Measurements from ENCODE around the gene MAX. TPM values are rescaled to one million over a fixed set of nuclear protein-coding genes. Genes with fewer than 3 reads are reported as not detected.
"Not testable (repeated sequence)": the region's sequence is repeated elsewhere in the genome, so short reads cannot be mapped to it uniquely, and the experiment has no call there.

MAX gene
- total RNA-seq, 1 experiment from 2014 or later: 68.9 TPM

- Histone ChIP-seq H3K9ac (ENCODE audit: low read length) (no peak overlapping the region), H3K9me2 (replicated peaks; ENCODE audit: low read length) (no peaks in the 10 kb centered on the region), H3K36me3 (ENCODE audit: low read depth, low read length) (peaks cover 50% of the 10 kb centered on the region), H2AFZ (ENCODE audit: low read length) (no peak overlapping the region), H4K20me1 (ENCODE audit: low read length) (0 out of 2 replicates have a peak, but pooled peaks cover 5% of the 10 kb centered on the region), H3K4me2 (ENCODE audit: low read length) (no peak overlapping the region), H3K9me3 (ENCODE audit: low read length) (no peaks in the 10 kb centered on the region), H3K79me2 (ENCODE audit: low read length) (peaks cover 71% of the 10 kb centered on the region), H3K27me3 (ENCODE audit: low read length) (no peaks in the 10 kb centered on the region), H3K27ac (ENCODE audit: low read length) (no peak overlapping the region), H3K4me1 (ENCODE audit: insufficient read depth, low read length) (peaks cover 16% of the 10 kb centered on the region), H3F3A (ENCODE audit: low read length, unreplicated experiment) (no peaks in the 10 kb centered on the region), H3K4me3 (ENCODE audit: low read length) (no peak overlapping the region)
- ATAC-seq: no peak
- intact Hi-C loops (cut with micrococcal nuclease): no loop called here
- POLR2A ChIA-PET (ENCODE audit: unreplicated experiment): no interaction called here
- no peak for DNase-seq
- CTCF ChIA-PET: no interaction called here
- no TSS peak for BruUV-seq (replicated peaks)
- TF ChIP-seq EZH2phosphoT487 (IDR thresholded peaks at IDR 0.05; ENCODE audit: borderline replicate concordance, low read length) (no peak), EZH2 (IDR thresholded peaks at IDR 0.05; ENCODE audit: low read length, unreplicated experiment) (no peak), CTCF (conservative IDR thresholded peaks at IDR 0.05; ENCODE audit: low read depth, low read length) (no peak)
These were observed 5.8 kb downstream of the MAX start for GRCh38 chr14:65096323-65097089.

- TF ChIP-seq EZH2 (IDR thresholded peaks at IDR 0.05; ENCODE audit: low read length, unreplicated experiment): no peak
- no peak for TF ChIP-seq CTCF (conservative IDR thresholded peaks at IDR 0.05; ENCODE audit: low read depth, low read length)
- TF ChIP-seq EZH2phosphoT487 (IDR thresholded peaks at IDR 0.05; ENCODE audit: borderline replicate concordance, low read length): no peak
- H4K20me1 ChIP-seq (ENCODE audit: low read length): 0 out of 2 replicates have a peak, but pooled peaks cover 5% of the 10 kb centered on the region
- no peak overlapping the region for H3K27ac ChIP-seq (ENCODE audit: low read length)
- POLR2A ChIA-PET (ENCODE audit: unreplicated experiment): no interaction called here
- H3K27me3 ChIP-seq (ENCODE audit: low read length): no peaks in the 10 kb centered on the region
- H3K4me1 ChIP-seq (ENCODE audit: insufficient read depth, low read length): peaks cover 11% of the 10 kb centered on the region
- DNase-seq (no peak), ATAC-seq (peak; percentile 66)
- H3K36me3 ChIP-seq (ENCODE audit: low read depth, low read length): peaks cover 58% of the 10 kb centered on the region
- no peaks in the 10 kb centered on the region for H3K9me3 ChIP-seq (ENCODE audit: low read length)
- BruUV-seq (replicated peaks): no TSS peak
- peaks cover 63% of the 10 kb centered on the region for H3K79me2 ChIP-seq (ENCODE audit: low read length)
- no peaks in the 10 kb centered on the region for H3F3A ChIP-seq (ENCODE audit: low read length, unreplicated experiment)
- H3K4me2 ChIP-seq (ENCODE audit: low read length): no peak overlapping the region
- H3K9ac ChIP-seq (ENCODE audit: low read length): no peak overlapping the region
- H2AFZ ChIP-seq (ENCODE audit: low read length): no peak overlapping the region
- H3K4me3 ChIP-seq (ENCODE audit: low read length): no peak overlapping the region
- CTCF ChIA-PET: no interaction called here
- intact Hi-C loops (cut with micrococcal nuclease): no loop called here
- no peaks in the 10 kb centered on the region for H3K9me2 ChIP-seq (replicated peaks; ENCODE audit: low read length)
These were observed 6.6 kb downstream of the MAX start for GRCh38 chr14:65095633-65096205.

GRCh38 chr14:65092349-65092748, 10.0 kb downstream of the MAX start:
- H3K9me2 ChIP-seq (replicated peaks; ENCODE audit: low read length): no peaks in the 10 kb centered on the region
- H3K36me3 ChIP-seq (ENCODE audit: low read depth, low read length): peaks cover 77% of the 10 kb centered on the region
- H3K27ac ChIP-seq (ENCODE audit: low read length): no peak overlapping the region
- TF ChIP-seq EZH2 (IDR thresholded peaks at IDR 0.05; ENCODE audit: low read length, unreplicated experiment): no peak
- TF ChIP-seq EZH2phosphoT487 (IDR thresholded peaks at IDR 0.05; ENCODE audit: borderline replicate concordance, low read length): no peak
- no peak for TF ChIP-seq CTCF (conservative IDR thresholded peaks at IDR 0.05; ENCODE audit: low read depth, low read length)
- no peak overlapping the region for H2AFZ ChIP-seq (ENCODE audit: low read length)
- H3K27me3 ChIP-seq (ENCODE audit: low read length): no peaks in the 10 kb centered on the region
- H3K4me2 ChIP-seq (ENCODE audit: low read length): no peak overlapping the region
- H4K20me1 ChIP-seq (ENCODE audit: low read length): no peaks in the 10 kb centered on the region
- intact Hi-C loops (cut with micrococcal nuclease): no loop called here
- H3K79me2 ChIP-seq (ENCODE audit: low read length): peaks cover 33% of the 10 kb centered on the region
- ChIA-PET POLR2A (ENCODE audit: unreplicated experiment) (no interaction called here), CTCF (no interaction called here)
- no TSS peak for BruUV-seq (replicated peaks)
- DNase-seq (peak; percentile 21), ATAC-seq (no peak; the same call in 1 of the 2 replicates)
- no peaks in the 10 kb centered on the region for H3K4me1 ChIP-seq (ENCODE audit: insufficient read depth, low read length)
- H3K4me3 ChIP-seq (ENCODE audit: low read length): no peak overlapping the region
- no peak overlapping the region for H3K9ac ChIP-seq (ENCODE audit: low read length)
- peaks cover 7% of the 10 kb centered on the region; the same call in 1 of the 2 replicates for H3K9me3 ChIP-seq (ENCODE audit: low read length)
- H3F3A ChIP-seq (ENCODE audit: low read length, unreplicated experiment): no peaks in the 10 kb centered on the region

- H3K36me3 ChIP-seq (ENCODE audit: low read depth, low read length): peaks cover 85% of the 10 kb centered on the region
- H3K9ac ChIP-seq (ENCODE audit: low read length); CTCF ChIA-PET; H3K27me3 ChIP-seq (ENCODE audit: low read length); H2AFZ ChIP-seq (ENCODE audit: low read length); H3K4me3 ChIP-seq (ENCODE audit: low read length); POLR2A ChIA-PET (ENCODE audit: unreplicated experiment); H3K4me1 ChIP-seq (ENCODE audit: insufficient read depth, low read length); H3K27ac ChIP-seq (ENCODE audit: low read length); H3K4me2 ChIP-seq (ENCODE audit: low read length); DNase-seq; H4K20me1 ChIP-seq (ENCODE audit: low read length); ATAC-seq; H3F3A ChIP-seq (ENCODE audit: low read length, unreplicated experiment); intact Hi-C loops (cut with micrococcal nuclease); H3K9me3 ChIP-seq (ENCODE audit: low read length); H3K9me2 ChIP-seq (replicated peaks; ENCODE audit: low read length); BruUV-seq (replicated peaks); H3K79me2 ChIP-seq (ENCODE audit: low read length): not testable (repeated sequence)
These were observed 14.5 kb downstream of the MAX start for GRCh38 chr14:65087835-65088234.
